H1 (cell line): ENCODE measurements around the gene AGRP. TPM values are rescaled to one million over a fixed set of nuclear protein-coding genes. Genes with fewer than 3 reads are reported as not detected.

Experiments used
- CHD2 ChIP-seq: IDR thresholded peaks from 2 replicates; pipeline ENCODE4 v1.6.1; 2012; ENCODE audit warnings: low read length, improper control_type of control experiment
- KDM4A ChIP-seq: IDR thresholded peaks from one replicate; pipeline ENCODE4 v1.7.1; 2012; ENCODE audit warnings: low read depth, mild to moderate bottlenecking, moderate library complexity, low read length, inconsistent platforms; ENCODE audit not compliant: severe bottlenecking
- POLR2AphosphoS5 ChIP-seq: IDR thresholded peaks from 2 replicates; pipeline ENCODE4 v1.6.1; 2011; ENCODE audit warnings: low read depth, low read length
- TCF12 ChIP-seq: IDR thresholded peaks from 2 replicates; pipeline ENCODE4 v1.6.1; 2011; ENCODE audit warnings: low read depth, mild to moderate bottlenecking, low read length
- polyA plus RNA-seq, 7 experiments: library from polyadenylated mRNA; depleted of rRNA in 3 of 7; stranded (reverse) in 5 of 7; unstranded in 2 of 7; fragments of >200 nt in 5 of 7; fragments of 200-250 nt in 2 of 7; gene quantifications; 1 replicate in 5 of 7; 2 replicates in 1 of 7; 4 replicates in 1 of 7; pipeline versions ENCODE4 v1.2.1 to v1.2.3, GENCODE V29; 2011 to 2013; ENCODE audit warnings: missing spikeins in 2 of 7, mixed read lengths in 2 of 7
- total RNA-seq: library from RNA; stranded (reverse); fragmentation: NEBNext Ultra II Directional; extraction: Animal tissue kit (Norgen Biotek cat#: 25700); gene quantifications from 2 replicates; pipeline ENCODE4 v1.2.1, GENCODE V29; 2021
- TF ChIP-seq, protein P1 (sequence below): fragments of 300-600 bp; sonication (generic); IDR thresholded peaks from 2 replicates; pipeline ENCODE4 v1.7.1; 2012; ENCODE audit warnings: low read length, moderate library complexity, mild to moderate bottlenecking, inconsistent platforms; ENCODE audit not compliant: insufficient replicate concordance
- TF ChIP-seq, protein P2 (sequence below): IDR thresholded peaks from 2 replicates; pipeline ENCODE4 v1.6.1; 2011; ENCODE audit warnings: low read length, improper control_type of control experiment

The AGRP gene
- total and polyA plus RNA-seq, 2 of the 8 experiments (the other 6 are each of a cell fraction or from before 2014, with no cell fraction given), result not detected

DNA sequence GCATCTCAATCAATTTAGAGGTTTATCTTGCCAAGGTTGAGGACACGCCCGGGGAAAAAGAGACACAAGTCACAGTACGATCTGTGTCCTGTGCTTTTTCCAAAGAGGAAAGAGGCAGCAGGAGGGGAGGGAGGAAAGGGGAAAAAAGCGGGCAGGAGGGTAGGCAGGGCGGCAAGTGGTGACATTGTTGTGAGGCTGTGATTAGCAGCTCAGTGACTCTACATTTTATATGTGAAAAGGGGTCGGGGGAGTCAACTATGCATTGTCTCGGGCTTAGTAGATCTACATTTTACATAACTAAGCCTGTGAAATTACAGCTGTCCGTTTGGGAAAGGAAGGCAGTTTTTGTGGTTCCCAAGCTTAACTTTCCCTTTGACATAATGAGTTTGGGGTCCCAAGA is 23.1 kb upstream of the AGRP start (continued):
- TF ChIP-seq, protein P1, sequence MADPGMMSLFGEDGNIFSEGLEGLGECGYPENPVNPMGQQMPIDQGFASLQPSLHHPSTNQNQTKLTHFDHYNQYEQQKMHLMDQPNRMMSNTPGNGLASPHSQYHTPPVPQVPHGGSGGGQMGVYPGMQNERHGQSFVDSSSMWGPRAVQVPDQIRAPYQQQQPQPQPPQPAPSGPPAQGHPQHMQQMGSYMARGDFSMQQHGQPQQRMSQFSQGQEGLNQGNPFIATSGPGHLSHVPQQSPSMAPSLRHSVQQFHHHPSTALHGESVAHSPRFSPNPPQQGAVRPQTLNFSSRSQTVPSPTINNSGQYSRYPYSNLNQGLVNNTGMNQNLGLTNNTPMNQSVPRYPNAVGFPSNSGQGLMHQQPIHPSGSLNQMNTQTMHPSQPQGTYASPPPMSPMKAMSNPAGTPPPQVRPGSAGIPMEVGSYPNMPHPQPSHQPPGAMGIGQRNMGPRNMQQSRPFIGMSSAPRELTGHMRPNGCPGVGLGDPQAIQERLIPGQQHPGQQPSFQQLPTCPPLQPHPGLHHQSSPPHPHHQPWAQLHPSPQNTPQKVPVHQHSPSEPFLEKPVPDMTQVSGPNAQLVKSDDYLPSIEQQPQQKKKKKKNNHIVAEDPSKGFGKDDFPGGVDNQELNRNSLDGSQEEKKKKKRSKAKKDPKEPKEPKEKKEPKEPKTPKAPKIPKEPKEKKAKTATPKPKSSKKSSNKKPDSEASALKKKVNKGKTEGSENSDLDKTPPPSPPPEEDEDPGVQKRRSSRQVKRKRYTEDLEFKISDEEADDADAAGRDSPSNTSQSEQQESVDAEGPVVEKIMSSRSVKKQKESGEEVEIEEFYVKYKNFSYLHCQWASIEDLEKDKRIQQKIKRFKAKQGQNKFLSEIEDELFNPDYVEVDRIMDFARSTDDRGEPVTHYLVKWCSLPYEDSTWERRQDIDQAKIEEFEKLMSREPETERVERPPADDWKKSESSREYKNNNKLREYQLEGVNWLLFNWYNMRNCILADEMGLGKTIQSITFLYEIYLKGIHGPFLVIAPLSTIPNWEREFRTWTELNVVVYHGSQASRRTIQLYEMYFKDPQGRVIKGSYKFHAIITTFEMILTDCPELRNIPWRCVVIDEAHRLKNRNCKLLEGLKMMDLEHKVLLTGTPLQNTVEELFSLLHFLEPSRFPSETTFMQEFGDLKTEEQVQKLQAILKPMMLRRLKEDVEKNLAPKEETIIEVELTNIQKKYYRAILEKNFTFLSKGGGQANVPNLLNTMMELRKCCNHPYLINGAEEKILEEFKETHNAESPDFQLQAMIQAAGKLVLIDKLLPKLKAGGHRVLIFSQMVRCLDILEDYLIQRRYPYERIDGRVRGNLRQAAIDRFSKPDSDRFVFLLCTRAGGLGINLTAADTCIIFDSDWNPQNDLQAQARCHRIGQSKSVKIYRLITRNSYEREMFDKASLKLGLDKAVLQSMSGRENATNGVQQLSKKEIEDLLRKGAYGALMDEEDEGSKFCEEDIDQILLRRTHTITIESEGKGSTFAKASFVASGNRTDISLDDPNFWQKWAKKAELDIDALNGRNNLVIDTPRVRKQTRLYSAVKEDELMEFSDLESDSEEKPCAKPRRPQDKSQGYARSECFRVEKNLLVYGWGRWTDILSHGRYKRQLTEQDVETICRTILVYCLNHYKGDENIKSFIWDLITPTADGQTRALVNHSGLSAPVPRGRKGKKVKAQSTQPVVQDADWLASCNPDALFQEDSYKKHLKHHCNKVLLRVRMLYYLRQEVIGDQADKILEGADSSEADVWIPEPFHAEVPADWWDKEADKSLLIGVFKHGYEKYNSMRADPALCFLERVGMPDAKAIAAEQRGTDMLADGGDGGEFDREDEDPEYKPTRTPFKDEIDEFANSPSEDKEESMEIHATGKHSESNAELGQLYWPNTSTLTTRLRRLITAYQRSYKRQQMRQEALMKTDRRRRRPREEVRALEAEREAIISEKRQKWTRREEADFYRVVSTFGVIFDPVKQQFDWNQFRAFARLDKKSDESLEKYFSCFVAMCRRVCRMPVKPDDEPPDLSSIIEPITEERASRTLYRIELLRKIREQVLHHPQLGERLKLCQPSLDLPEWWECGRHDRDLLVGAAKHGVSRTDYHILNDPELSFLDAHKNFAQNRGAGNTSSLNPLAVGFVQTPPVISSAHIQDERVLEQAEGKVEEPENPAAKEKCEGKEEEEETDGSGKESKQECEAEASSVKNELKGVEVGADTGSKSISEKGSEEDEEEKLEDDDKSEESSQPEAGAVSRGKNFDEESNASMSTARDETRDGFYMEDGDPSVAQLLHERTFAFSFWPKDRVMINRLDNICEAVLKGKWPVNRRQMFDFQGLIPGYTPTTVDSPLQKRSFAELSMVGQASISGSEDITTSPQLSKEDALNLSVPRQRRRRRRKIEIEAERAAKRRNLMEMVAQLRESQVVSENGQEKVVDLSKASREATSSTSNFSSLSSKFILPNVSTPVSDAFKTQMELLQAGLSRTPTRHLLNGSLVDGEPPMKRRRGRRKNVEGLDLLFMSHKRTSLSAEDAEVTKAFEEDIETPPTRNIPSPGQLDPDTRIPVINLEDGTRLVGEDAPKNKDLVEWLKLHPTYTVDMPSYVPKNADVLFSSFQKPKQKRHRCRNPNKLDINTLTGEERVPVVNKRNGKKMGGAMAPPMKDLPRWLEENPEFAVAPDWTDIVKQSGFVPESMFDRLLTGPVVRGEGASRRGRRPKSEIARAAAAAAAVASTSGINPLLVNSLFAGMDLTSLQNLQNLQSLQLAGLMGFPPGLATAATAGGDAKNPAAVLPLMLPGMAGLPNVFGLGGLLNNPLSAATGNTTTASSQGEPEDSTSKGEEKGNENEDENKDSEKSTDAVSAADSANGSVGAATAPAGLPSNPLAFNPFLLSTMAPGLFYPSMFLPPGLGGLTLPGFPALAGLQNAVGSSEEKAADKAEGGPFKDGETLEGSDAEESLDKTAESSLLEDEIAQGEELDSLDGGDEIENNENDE, result no peak
- TF ChIP-seq CHD2 (no peak), TCF12 (no peak), POLR2AphosphoS5 (no peak), KDM4A (no peak)
- TF ChIP-seq, protein P2, sequence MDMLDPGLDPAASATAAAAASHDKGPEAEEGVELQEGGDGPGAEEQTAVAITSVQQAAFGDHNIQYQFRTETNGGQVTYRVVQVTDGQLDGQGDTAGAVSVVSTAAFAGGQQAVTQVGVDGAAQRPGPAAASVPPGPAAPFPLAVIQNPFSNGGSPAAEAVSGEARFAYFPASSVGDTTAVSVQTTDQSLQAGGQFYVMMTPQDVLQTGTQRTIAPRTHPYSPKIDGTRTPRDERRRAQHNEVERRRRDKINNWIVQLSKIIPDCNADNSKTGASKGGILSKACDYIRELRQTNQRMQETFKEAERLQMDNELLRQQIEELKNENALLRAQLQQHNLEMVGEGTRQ, result no peak
